Measurements from ENCODE around the gene MAMDC4. TPM values are rescaled to one million over a fixed set of nuclear protein-coding genes. Genes with fewer than 3 reads are reported as not detected.
A peak's percentile ranks its signal among the peaks of the same experiment; 100 is the strongest.
"Not testable (repeated sequence)": the region's sequence is repeated elsewhere in the genome, so short reads cannot be mapped to it uniquely, and the experiment has no call there.

Gene MAMDC4
- 1.9 and 4.4 TPM in 2 replicates for total RNA-seq (2014; rRNA removed; shearing (Covaris generic))

- H3K4me3 ChIP-seq = no peak within 1 kb of the TSS
- H3K9me3 ChIP-seq (replicated peaks) = no peaks in the 10 kb centered on the region
- H3K27me3 ChIP-seq = no peaks in the 10 kb centered on the region
- H3K4me1 ChIP-seq = no peaks in the 10 kb centered on the region; the same call in 1 of the 2 replicates
- H3K36me3 ChIP-seq = no peaks in the 10 kb centered on the region
- no peak within 1 kb of the TSS for H3K27ac ChIP-seq
- no peak for DNase-seq
These were observed at the start of gene MAMDC4 for GRCh38 chr9:136851941-136852663. MAMDC4 (plus strand) TSS chr9:136852346; CDS start chr9:136852417, 71 bp downstream.

GRCh38 chr9:136803009-136803550, 49.1 kb upstream of the MAMDC4 start:
- not testable (repeated sequence) for H3K9me3 ChIP-seq (replicated peaks); H3K36me3 ChIP-seq; H3K27ac ChIP-seq; H3K4me3 ChIP-seq; DNase-seq
- H3K4me1 ChIP-seq = peaks cover 10% of the 10 kb centered on the region
- peaks cover 21% of the 10 kb centered on the region for H3K27me3 ChIP-seq

- Histone ChIP-seq H3K27me3 (peaks cover 18% of the 10 kb centered on the region), H3K27ac (no peak overlapping the region), H3K4me1 (peaks cover 10% of the 10 kb centered on the region), H3K4me3 (no peak overlapping the region), H3K9me3 (replicated peaks) (no peaks in the 10 kb centered on the region), H3K36me3 (no peaks in the 10 kb centered on the region)
- DNase-seq = no peak
These were observed 48.3 kb upstream of the MAMDC4 start for GRCh38 chr9:136803551-136804508.

- peaks cover 15% of the 10 kb centered on the region for H3K4me1 ChIP-seq
- peaks cover 3% of the 10 kb centered on the region for H3K36me3 ChIP-seq
- H3K27me3 ChIP-seq = peaks cover 10% of the 10 kb centered on the region; the same call in 1 of the 2 replicates
- no peak overlapping the region for H3K27ac ChIP-seq
- no peaks in the 10 kb centered on the region for H3K9me3 ChIP-seq (replicated peaks)
- no peak overlapping the region for H3K4me3 ChIP-seq
- DNase-seq = no peak
These were observed 47.5 kb upstream of the MAMDC4 start for GRCh38 chr9:136804509-136805206.

- H3K27ac ChIP-seq = no peak overlapping the region
- H3K27me3 ChIP-seq = peaks cover 8% of the 10 kb centered on the region; the same call in 1 of the 2 replicates
- H3K4me3 ChIP-seq = no peak overlapping the region
- H3K4me1 ChIP-seq = peaks cover 11% of the 10 kb centered on the region
- H3K9me3 ChIP-seq (replicated peaks) = no peaks in the 10 kb centered on the region
- peaks cover 8% of the 10 kb centered on the region for H3K36me3 ChIP-seq
- no peak for DNase-seq
These were observed 46.9 kb upstream of the MAMDC4 start for GRCh38 chr9:136805207-136805740.

GRCh38 chr9:136806067-136806466, 46.1 kb upstream of the MAMDC4 start:
- Histone ChIP-seq H3K9me3 (replicated peaks) (no peaks in the 10 kb centered on the region), H3K27ac (no peak overlapping the region), H3K4me3 (no peak overlapping the region), H3K36me3 (peaks cover 14% of the 10 kb centered on the region), H3K4me1 (peaks cover 6% of the 10 kb centered on the region), H3K27me3 (0 out of 2 replicates have a peak, but pooled peaks cover 5% of the 10 kb centered on the region)
- no peak for DNase-seq

GRCh38 chr9:136806631-136807201, 45.4 kb upstream of the MAMDC4 start:
- Histone ChIP-seq H3K4me3 (peak overlapping the region; percentile 97), H3K4me1 (peaks cover 6% of the 10 kb centered on the region), H3K27me3 (0 out of 2 replicates have a peak, but pooled peaks cover 5% of the 10 kb centered on the region), H3K36me3 (peaks cover 18% of the 10 kb centered on the region), H3K27ac (no peak overlapping the region), H3K9me3 (replicated peaks) (no peaks in the 10 kb centered on the region)
- no peak for DNase-seq

- peaks cover 6% of the 10 kb centered on the region for H3K4me1 ChIP-seq
- peak within 1 kb of the TSS; percentile 48; the same call in 1 of the 2 replicates for H3K27ac ChIP-seq
- no peaks in the 10 kb centered on the region for H3K27me3 ChIP-seq
- peak within 1 kb of the TSS; percentile 97 for H3K4me3 ChIP-seq
- peak; percentile 76 to 84 for DNase-seq
- no peaks in the 10 kb centered on the region for H3K9me3 ChIP-seq (replicated peaks)
- H3K36me3 ChIP-seq = peaks cover 25% of the 10 kb centered on the region
These were observed 44.7 kb upstream of the MAMDC4 start, which contains the start of gene RABL6 for GRCh38 chr9:136807281-136808074. RABL6 (plus strand) TSS chr9:136807948; CDS start chr9:136808197, 249 bp downstream.

GRCh38 chr9:136808075-136808805, 43.9 kb upstream of the MAMDC4 start:
- DNase-seq = peak in 1 of 2 experiments; percentile 37
- Histone ChIP-seq H3K4me3 (peak overlapping the region; percentile 97), H3K27ac (peak overlapping the region; percentile 48; the same call in 1 of the 2 replicates), H3K9me3 (replicated peaks) (no peaks in the 10 kb centered on the region), H3K27me3 (no peaks in the 10 kb centered on the region), H3K4me1 (peaks cover 6% of the 10 kb centered on the region), H3K36me3 (peaks cover 32% of the 10 kb centered on the region)

- DNase-seq = no peak
- H3K9me3 ChIP-seq (replicated peaks) = no peaks in the 10 kb centered on the region
- peak overlapping the region; percentile 97 for H3K4me3 ChIP-seq
- no peak overlapping the region for H3K27ac ChIP-seq
- H3K36me3 ChIP-seq = peaks cover 35% of the 10 kb centered on the region
- peaks cover 6% of the 10 kb centered on the region for H3K4me1 ChIP-seq
- no peaks in the 10 kb centered on the region for H3K27me3 ChIP-seq
These were observed 43.4 kb upstream of the MAMDC4 start for GRCh38 chr9:136808806-136809158.

GRCh38 chr9:136814725-136815421, 37.3 kb upstream of the MAMDC4 start:
- no peaks in the 10 kb centered on the region for H3K27me3 ChIP-seq
- H3K4me3 ChIP-seq = no peak overlapping the region
- no peaks in the 10 kb centered on the region for H3K9me3 ChIP-seq (replicated peaks)
- DNase-seq = no peak
- no peak overlapping the region for H3K27ac ChIP-seq
- no peaks in the 10 kb centered on the region for H3K4me1 ChIP-seq
- H3K36me3 ChIP-seq = peaks cover 57% of the 10 kb centered on the region

GRCh38 chr9:136815422-136815782, 36.7 kb upstream of the MAMDC4 start:
- no peak for DNase-seq
- Histone ChIP-seq H3K9me3 (replicated peaks) (no peaks in the 10 kb centered on the region), H3K27ac (no peak overlapping the region), H3K4me1 (no peaks in the 10 kb centered on the region), H3K27me3 (no peaks in the 10 kb centered on the region), H3K4me3 (no peak overlapping the region), H3K36me3 (peaks cover 54% of the 10 kb centered on the region)
